ENCODE results near the gene FLVCR1.

GRCh38 chr1:212856755-212857154, 1.3 kb upstream of the FLVCR1 start:
- TF ChIP-seq, protein P1, sequence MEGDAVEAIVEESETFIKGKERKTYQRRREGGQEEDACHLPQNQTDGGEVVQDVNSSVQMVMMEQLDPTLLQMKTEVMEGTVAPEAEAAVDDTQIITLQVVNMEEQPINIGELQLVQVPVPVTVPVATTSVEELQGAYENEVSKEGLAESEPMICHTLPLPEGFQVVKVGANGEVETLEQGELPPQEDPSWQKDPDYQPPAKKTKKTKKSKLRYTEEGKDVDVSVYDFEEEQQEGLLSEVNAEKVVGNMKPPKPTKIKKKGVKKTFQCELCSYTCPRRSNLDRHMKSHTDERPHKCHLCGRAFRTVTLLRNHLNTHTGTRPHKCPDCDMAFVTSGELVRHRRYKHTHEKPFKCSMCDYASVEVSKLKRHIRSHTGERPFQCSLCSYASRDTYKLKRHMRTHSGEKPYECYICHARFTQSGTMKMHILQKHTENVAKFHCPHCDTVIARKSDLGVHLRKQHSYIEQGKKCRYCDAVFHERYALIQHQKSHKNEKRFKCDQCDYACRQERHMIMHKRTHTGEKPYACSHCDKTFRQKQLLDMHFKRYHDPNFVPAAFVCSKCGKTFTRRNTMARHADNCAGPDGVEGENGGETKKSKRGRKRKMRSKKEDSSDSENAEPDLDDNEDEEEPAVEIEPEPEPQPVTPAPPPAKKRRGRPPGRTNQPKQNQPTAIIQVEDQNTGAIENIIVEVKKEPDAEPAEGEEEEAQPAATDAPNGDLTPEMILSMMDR (IDR thresholded peaks at IDR 0.05) = no peak
- TF ChIP-seq POLR2A (IDR thresholded peaks at IDR 0.05) = no peak

Measured in uterus (tissue), 2 donors.